Superior temporal gyrus (tissue), 1 donor: ENCODE results near the gene SLC12A7.
"Not testable (repeated sequence)": the region's sequence is repeated elsewhere in the genome, so short reads cannot be mapped to it uniquely, and the experiment has no call there.

ENCODE experiments used
- DNase-seq: peaks from one replicate; pipeline ENCODE4 v3.0.0-alpha.2; 2016; ENCODE audit errors: extremely low spot score

The SLC12A7 gene

DNA sequence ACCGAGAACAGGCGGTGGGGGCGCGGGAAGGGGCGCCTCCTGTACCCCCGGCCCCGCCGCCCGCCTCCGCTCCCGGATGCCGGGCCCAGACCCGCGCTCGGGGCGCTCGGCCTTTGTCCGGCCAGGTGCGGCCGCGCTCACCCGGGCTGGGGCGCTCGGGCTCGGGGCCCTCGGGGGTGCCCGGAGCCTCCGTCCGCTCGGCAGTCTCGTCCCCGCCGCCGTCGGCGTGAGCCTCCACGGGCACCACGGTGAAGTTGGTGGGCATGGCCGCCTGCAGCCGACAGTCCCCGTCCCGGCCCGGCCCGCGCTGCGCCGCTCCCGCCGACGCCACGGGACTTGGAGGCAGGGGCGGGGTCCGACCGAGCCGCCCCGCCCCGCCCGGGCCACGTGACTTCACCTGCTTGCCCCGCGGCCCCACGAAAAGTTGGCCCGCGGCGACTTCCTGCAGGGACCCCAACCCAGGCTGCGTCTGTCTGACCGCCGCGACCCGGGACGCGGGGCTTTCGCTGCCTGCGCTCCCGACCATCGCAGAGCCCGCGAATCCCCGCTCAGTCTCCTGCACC lies at the start of gene SLC12A7:
Gene SLC12A7 (minus strand): TSS at position 337 of the 563 bp plus-strand sequence. CDS start 72 bp downstream, at position 265.
- DNase-seq: no peak

- DNase-seq: no peak
Measured at GRCh38 chr5:1161108-1161832, 49.4 kb upstream of the SLC12A7 start.

GRCh38 chr5:1159774-1160406 lies 48.0 kb upstream of the SLC12A7 start:
- no peak for DNase-seq

DNA sequence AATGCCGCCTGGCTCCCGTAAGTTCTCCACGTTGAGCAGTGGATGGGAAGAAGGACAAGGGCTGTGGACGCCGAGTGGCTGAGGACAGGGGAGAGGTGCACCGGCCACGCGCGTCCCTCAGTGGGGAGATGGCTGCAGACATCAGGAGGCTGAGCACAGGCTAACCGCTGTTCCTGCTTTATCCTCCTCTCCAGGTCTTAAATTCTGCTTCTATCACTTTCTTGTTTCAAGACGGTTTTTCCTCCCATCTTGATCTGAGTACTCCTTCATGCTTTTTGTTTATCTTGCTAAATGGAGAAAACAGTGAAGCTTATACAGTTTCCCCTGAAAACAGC lies 47.4 kb upstream of the SLC12A7 start:
- DNase-seq: no peak

- no peak for DNase-seq
Measured at GRCh38 chr5:1158647-1159340, 46.9 kb upstream of the SLC12A7 start.

DNA sequence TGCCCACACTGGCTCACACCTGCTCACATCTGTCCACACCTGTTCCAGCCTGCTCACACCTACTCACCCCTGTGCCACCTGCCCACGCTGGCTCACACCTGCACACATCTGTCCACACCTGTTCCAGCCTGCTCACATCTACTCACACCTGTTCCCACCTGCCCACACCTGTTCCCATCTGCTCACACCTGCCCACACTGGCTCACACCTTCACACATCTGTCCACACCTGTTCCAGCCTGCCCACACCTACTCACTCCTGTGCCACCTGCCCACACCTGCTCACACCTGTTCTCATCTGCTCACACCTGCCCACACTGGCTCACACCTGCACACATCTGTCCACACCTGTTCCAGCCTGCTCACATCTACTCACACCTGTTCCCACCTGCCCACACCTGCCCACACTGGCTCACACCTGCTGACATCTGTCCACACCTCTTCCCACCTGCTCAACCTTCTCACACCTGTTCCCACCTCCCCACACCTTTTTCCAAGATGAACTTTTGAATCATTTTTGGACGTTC lies 45.7 kb upstream of the SLC12A7 start:
- DNase-seq: not testable (repeated sequence)

DNA sequence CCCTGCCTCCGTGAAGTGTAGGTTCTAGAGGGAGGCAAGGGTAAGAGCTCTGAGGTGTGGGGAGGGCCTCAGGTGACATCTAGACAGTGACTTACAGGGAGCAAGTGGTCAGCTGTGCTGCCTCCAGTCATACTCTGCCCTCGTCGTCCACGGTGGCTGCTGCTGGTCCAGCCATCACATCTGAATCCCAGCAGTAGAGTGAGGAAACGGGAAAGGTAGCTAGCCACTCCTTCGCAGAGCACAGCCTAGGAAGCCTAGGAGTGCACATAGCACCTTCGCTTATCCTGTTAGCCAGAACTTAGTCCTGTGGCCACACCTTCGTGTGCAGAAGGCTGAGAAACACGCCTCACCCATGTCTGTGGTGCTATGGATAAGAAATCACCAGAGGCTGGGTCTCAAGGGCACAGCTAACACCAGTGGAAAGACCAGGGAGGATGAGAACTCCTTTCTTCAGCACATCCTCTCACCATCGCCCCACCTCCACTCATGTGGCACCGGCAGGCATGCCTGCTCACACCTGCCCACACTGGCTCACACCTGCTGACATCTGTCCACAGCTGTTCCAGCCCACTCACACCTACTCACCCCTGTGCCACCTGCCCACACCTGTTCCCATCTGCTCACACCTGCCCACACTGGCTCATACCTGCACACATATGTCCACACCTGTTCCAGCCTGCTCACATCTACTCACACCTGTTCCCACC lies 45.0 kb upstream of the SLC12A7 start:
- DNase-seq: no peak

GRCh38 chr5:1156033-1156753 lies 44.3 kb upstream of the SLC12A7 start:
- DNase-seq: no peak

GRCh38 chr5:1155191-1156032 lies 43.5 kb upstream of the SLC12A7 start:
- no peak for DNase-seq

GRCh38 chr5:1153428-1153827 lies 41.6 kb upstream of the SLC12A7 start:
- no peak for DNase-seq

- DNase-seq: no peak
Measured at GRCh38 chr5:1152771-1153282, 41.0 kb upstream of the SLC12A7 start.

DNA sequence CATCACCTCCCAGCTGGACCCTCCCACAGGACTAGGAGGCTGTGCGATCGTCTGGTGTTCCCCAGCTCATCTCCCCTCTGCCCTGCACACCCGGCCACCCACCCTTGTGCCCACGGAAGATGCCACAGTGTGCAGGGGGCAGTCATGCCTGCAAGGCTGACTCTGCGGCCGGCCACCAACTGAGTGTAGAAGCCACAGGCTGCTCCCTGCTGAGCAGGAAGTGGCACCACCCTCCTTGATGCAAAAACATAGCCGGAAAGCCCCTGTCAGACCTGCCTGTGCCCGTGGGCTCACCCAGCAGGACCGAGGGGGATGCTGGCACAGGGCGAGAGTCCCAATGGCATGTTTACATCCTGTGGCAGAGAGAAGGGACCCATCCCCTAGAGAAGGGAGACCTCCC lies 40.3 kb upstream of the SLC12A7 start:
- no peak for DNase-seq

- no peak for DNase-seq
Measured at GRCh38 chr5:1151316-1151715, 39.5 kb upstream of the SLC12A7 start.

- no peak for DNase-seq
Measured at GRCh38 chr5:1150866-1151265, 39.0 kb upstream of the SLC12A7 start.

GRCh38 chr5:1144638-1145396 lies 33.0 kb upstream of the SLC12A7 start:
- DNase-seq: no peak

GRCh38 chr5:1144089-1144488 lies 32.2 kb upstream of the SLC12A7 start:
- no peak for DNase-seq

- DNase-seq: no peak
Measured at GRCh38 chr5:1143670-1143951, 31.7 kb upstream of the SLC12A7 start.

DNA sequence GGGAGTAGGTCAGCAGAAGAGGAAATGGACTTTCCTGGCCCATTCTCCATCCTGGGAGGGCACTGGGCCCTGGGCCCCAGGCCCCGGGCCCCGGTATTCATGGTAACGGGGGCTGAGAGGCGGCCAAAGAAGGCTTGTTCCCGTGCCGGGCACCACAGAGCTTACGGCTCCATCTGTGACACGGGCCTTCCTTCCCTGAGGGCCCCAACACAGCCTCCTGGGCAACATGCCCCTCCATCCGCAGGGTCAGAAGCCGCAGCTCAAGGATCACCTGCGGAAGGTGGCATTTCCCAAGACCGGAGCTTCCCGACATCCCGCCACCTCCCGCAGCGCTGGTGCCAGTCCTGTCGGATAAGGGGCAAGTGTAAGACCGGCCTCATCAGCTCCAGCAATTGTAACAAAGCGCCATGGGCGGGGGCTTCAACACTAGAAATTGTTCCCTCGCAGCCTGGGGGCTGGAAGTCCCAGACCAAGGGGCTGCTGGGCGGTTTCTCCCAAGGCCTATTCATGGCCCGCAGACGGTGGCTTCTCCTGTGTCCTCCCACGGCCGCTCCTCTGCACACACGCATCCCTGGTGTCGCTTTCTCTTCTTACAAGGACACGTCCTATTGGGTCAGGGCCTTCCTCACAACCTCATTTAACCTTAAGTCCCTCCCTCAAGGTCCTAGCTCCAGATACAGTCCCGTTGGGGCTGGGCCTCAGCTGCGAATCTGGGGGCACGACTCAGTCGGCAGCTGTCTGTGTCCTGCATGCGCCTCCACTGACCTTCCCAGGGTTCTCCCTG lies 31.2 kb upstream of the SLC12A7 start:
- DNase-seq: no peak

DNA sequence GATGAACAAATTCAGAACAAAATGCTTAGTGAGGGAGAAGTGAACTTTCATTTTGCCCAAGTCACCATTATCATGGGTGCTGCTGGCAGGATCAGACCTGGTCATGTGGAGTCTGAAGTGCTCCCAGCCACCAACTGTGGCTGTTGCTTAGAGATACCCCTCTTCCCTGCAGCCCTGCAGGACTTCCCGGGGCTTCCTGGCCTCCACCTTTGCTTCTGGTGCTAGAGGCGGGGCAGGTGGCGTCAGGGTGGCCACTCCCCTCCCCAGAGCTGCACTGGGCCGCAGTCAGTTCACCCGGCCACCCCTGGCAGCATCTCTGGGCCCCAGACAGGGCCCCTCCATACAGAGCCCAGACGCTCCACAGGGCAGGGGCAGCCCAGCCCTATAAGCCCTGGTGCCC lies 30.0 kb upstream of the SLC12A7 start:
- no peak for DNase-seq
